GM19328 (cell line): ENCODE measurements around the gene EIF4G3.
A peak's percentile ranks its signal among the peaks of the same experiment; 100 is the strongest.
"Not testable (repeated sequence)": the region's sequence is repeated elsewhere in the genome, so short reads cannot be mapped to it uniquely, and the experiment has no call there.

Source experiments
- ATAC-seq: cut with Tn5 transposase; IDR thresholded peaks from one replicate; pipeline ENCODE4 v1.9.1; 2021; ENCODE audit warnings: mild to moderate bottlenecking, moderate library complexity; ENCODE audit not compliant: unreplicated experiment

Gene EIF4G3

DNA sequence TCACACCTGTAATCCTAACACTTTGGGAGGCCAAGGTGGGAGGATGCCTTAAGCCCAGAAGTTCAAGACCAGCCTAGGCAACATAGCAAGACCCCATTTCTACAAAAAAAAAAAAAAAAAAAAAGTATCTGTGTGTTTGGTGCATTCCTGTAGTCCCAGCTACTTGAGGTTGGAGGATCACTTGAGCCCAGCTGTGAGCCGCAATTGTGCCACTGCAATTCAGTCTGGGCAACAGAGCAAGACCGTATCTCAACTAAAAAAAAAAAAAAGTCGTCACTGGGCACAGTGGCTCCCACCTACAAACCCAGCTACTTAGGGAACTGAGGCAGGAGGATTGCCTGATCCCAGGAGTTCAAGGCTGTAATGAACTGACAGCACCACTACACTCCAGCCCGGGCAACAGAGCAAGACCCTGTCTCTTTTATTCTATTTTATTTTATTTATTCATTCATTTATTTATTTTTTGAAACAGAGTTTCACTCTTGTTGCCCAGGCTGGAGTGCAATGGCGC lies 8.6 kb upstream of the EIF4G3 start:
- ATAC-seq, result no peak

GRCh38 chr1:21184276-21184675 lies 7.6 kb upstream of the EIF4G3 start:
- no peak for ATAC-seq

GRCh38 chr1:21182181-21182731 lies 5.6 kb upstream of the EIF4G3 start:
- ATAC-seq, result no peak

- not testable (repeated sequence) for ATAC-seq
Measured at GRCh38 chr1:21178271-21178670, 1.6 kb upstream of the EIF4G3 start.

- ATAC-seq, result peak; percentile 3
Measured at GRCh38 chr1:21175670-21176581, 771 bp downstream of the EIF4G3 start.

DNA sequence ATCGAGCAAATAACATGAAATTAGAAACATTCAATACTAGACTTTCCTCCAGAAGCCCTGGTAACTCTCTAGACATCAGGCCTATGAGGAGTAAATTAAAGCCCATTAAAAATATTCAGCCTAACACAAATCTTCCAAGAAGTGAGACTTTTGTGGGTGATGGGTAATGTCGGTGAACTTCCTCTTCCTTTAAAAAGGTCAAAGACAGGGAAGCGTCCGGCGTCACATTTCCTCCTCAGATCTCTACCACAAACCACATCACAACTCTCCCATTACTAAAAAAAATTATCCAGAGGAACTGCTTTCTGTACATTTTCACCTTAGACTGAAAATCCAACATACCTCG lies 1.4 kb downstream of the EIF4G3 start:
- no peak for ATAC-seq

DNA sequence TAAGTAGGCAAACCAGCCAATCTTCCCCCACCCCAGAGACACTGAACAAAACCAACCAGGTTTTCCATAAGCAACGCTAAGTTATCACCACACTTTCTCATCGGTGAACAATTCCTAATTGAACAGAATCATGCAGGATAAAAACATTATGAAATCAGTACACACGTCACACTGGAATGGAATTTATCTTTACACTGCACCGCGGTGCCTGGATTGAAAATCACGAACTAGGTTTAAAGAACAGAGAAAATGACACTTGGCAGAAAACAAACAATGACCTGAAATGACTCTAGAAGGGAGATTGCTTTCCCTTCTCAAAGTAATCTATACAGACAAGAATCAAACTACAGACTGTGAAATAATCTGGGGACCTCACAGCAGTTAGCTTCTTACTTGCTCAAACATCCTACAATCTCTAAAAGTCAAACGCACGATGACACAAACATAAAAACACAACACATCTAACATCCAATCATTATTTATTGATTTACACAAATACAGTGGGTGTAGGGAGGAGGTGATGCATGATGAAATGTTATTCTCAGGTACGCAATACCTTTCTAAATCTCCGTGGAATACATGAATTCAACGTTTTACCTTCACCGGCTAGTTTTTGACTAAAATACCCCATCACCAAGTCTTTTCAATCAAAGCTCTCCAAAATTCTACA lies 1.9 kb downstream of the EIF4G3 start:
- ATAC-seq, result no peak

DNA sequence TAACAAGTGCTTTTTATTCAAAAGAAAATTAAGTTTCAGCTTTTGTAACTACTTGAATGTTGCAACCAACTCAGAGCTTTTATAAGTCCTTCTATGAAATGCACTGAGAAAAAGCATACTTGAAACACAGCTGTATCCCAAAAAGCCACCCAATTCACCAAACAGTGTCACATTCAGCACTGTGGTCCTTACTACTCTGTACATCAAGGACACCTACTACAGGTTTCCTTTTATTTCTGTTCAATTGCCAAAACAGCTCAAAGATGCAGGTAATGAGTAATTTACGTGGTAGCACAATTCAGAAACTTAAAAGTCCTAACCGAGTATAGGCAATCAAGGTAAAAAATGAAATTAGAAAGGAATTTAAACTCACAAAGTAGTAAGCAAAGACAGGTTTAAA lies 2.5 kb downstream of the EIF4G3 start:
- no peak for ATAC-seq

- not testable (repeated sequence) for ATAC-seq
Measured at GRCh38 chr1:21173096-21173495, 3.6 kb downstream of the EIF4G3 start.

- ATAC-seq, result not testable (repeated sequence)
Measured at GRCh38 chr1:21170837-21171236, 5.9 kb downstream of the EIF4G3 start.

GRCh38 chr1:21168444-21168843 lies 8.3 kb downstream of the EIF4G3 start:
- no peak for ATAC-seq

- no peak for ATAC-seq
Measured at GRCh38 chr1:21165646-21166045, 11.1 kb downstream of the EIF4G3 start.

DNA sequence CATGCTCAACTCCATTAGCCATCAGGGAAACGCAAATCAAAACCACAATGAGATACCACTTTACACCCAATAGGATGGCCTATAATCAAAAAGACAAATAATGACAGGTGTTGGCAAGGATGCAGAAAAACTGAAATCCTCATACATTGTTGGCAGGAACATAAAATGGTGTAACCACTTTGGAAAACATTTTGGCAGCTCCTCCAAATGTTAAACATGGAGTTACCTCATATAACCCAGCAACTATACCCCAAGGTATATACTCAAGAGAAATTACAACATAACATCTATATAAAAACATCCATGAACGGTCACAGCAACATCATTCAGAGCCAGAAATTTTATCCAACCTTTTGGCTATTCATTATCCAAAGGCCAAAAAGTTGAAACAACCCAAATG lies 11.6 kb downstream of the EIF4G3 start:
- no peak for ATAC-seq

DNA sequence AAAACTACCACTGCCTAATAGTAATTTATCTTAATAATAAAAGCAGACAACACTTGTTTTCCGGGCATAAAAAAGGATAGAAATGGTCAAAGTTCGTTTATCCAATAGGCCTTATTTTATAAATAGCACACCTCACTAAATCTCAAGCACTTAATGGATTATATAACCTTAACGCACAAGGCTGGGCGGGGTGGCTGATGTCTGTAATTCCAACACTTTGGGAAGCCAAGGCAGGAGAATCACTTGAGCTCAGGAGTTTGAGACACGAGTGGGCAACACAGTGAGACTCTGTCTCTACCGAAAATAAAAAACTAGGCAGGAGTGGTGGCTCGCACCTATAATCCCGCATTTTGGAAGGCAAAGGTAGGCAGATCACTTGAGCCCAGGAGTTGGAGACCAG lies 12.4 kb downstream of the EIF4G3 start:
- no peak for ATAC-seq

GRCh38 chr1:21162740-21163464 lies 13.8 kb downstream of the EIF4G3 start:
- no peak for ATAC-seq

GRCh38 chr1:21161842-21162241 lies 14.9 kb downstream of the EIF4G3 start:
- no peak for ATAC-seq

- ATAC-seq, result no peak
Measured at GRCh38 chr1:21160263-21160796, 16.4 kb downstream of the EIF4G3 start.

GRCh38 chr1:21157868-21158267 lies 18.8 kb downstream of the EIF4G3 start:
- ATAC-seq, result no peak

DNA sequence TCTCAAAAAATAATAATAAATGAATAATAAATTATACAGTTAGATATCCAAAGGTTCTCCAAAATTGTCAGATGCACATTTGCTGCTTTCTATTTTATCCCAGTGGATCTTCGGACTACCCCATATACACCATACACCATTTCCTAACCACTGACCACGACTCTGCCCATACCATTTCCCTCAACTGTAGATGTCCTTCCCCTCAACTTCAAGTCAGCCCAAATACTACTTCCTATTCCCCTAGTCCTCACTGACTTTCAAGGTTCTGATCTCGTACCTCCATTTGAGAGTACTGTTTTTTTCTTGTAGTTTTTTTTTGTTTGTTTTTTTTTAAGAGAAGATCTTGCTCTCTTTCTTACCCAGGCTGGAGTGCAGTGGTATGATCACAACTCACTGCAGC lies 19.6 kb downstream of the EIF4G3 start:
- ATAC-seq, result no peak

- ATAC-seq, result no peak
Measured at GRCh38 chr1:21156019-21156418, 20.7 kb downstream of the EIF4G3 start.

DNA sequence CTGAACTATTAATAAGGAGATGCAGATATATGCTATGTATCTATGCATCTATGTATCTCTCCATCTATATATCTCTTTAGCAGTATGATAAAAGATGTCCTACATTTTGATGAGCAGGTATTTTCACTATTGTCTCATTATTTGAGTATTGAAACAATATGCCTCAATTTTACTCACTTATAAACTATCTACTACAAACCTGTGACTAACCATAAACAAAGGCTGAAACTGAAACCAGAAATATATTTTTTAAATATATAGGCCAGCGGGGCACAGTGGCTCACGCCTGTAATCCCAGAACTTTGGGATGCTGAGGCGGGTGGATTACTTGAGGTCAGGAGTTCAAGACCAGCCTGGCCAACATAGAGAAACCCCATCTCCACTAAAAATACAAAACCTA lies 22.0 kb downstream of the EIF4G3 start:
- ATAC-seq, result no peak
